Stomach (tissue), 9 donors: ENCODE results near the gene NUBP1. TPM values are rescaled to one million over a fixed set of nuclear protein-coding genes. Genes with fewer than 3 reads are reported as not detected.

Source experiments
- DNase-seq, 2 donors: peaks; one replicate each; pipeline versions ENCODE4 v3.0.0 to v3.0.0-alpha.2; 2013 to 2019
- H3K27ac ChIP-seq, 5 donors: fragments of 200-600 bp in 4 of 5; sonication (generic) in 4 of 5; one replicate each; pipeline ENCODE4 v1.5.1; 2013 to 2019; ENCODE audit warnings: mild to moderate bottlenecking in 1 of 5, moderate library complexity in 1 of 5
- H3K27me3 ChIP-seq, 3 donors: fragments of 200-600 bp; sonication (generic); one replicate each; pipeline ENCODE4 v1.5.1; 2017 to 2019; ENCODE audit warnings: mixed run types in 1 of 3
- H3K36me3 ChIP-seq, 4 donors: fragments of 200-600 bp; sonication (generic); 1 replicate in 3 of 4; 2 replicates in 1 of 4; pipeline ENCODE4 v1.5.1; 2016 to 2019
- H3K4me1 ChIP-seq, 4 donors: fragments of 200-600 bp; sonication (generic); one replicate each; pipeline ENCODE4 v1.5.1; 2016 to 2019
- H3K4me3 ChIP-seq, 4 donors: fragments of 200-600 bp; sonication (generic) in 3 of 4; one replicate each; pipeline ENCODE4 v1.5.1; 2016 to 2019; ENCODE audit warnings: mild to moderate bottlenecking in 1 of 4
- H3K9me3 ChIP-seq, 4 donors: fragments of 200-600 bp; sonication (generic); one replicate each; pipeline ENCODE4 v1.5.1; 2016 to 2019
- EP300 ChIP-seq: sonication (generic); formaldehyde crosslinking; IDR thresholded peaks from one replicate; pipeline ENCODE4 v1.6.1; 2017; ENCODE audit warnings: antibody characterized with exemption
- POLR2A ChIP-seq, 4 donors: fragments of 450-650 bp; IDR thresholded peaks; one replicate each; pipeline ENCODE4 v1.6.1; 2016; ENCODE audit warnings: antibody characterized with exemption in 4 of 4, control low read depth in 2 of 4, mild to moderate bottlenecking in 1 of 4, moderate library complexity in 1 of 4
- POLR2AphosphoS5 ChIP-seq, 3 donors: sonication (generic); formaldehyde crosslinking; IDR thresholded peaks; one replicate each; pipeline ENCODE4 v1.6.1; 2016; ENCODE audit warnings: antibody characterized with exemption in 3 of 3
- WGBS, 5 donors: extraction: QIAGEN DNeasy Blood & Tissue Kit in 3 of 5; methylation state at CpG; one replicate each; pipeline versions ENCODE4 v1.1.5 to v1.1.7; 2013 to 2018; 5-methylcytosine and 5-hydroxymethylcytosine counted together
- intact Hi-C: fragments of 100-400 bp; cut with DNase I; formaldehyde crosslinking; loops from one replicate; pipeline ENCODE4 v1.15.1; 2023; ENCODE audit warnings: low total_unique reads
- polyA plus RNA-seq, 3 donors: library from polyadenylated mRNA; stranded (reverse); fragments of 200-250 nt; gene quantifications; one replicate each; pipeline ENCODE4 v1.2.3, GENCODE V29; 2013
- total RNA-seq, 5 donors: library from RNA; depleted of rRNA; stranded (reverse); fragments of >200 nt; gene quantifications; one replicate each; pipeline versions ENCODE4 v1.1.0 to v1.2.3, GENCODE V29; 2014 to 2016
- TF ChIP-seq, protein P1 (sequence below), 7 experiments: fragments of 450-650 bp in 4 of 7; fragments of 200-600 bp in 3 of 7; sonication (generic) in 3 of 7; IDR thresholded peaks; one replicate each; pipeline ENCODE4 v1.5.1; 2016 to 2019; ENCODE audit warnings: antibody characterized with exemption in 7 of 7, control low read depth in 2 of 7, mild to moderate bottlenecking in 1 of 7
- donor health status: healthy with polysubstance abuse.
- donor health status: Bipolar disorder and iron deficiency.
- donor health status: healthy.

The NUBP1 gene
- total and polyA plus RNA-seq, 8 donors, result 2.2 to 239 (median 39.0) TPM

DNA sequence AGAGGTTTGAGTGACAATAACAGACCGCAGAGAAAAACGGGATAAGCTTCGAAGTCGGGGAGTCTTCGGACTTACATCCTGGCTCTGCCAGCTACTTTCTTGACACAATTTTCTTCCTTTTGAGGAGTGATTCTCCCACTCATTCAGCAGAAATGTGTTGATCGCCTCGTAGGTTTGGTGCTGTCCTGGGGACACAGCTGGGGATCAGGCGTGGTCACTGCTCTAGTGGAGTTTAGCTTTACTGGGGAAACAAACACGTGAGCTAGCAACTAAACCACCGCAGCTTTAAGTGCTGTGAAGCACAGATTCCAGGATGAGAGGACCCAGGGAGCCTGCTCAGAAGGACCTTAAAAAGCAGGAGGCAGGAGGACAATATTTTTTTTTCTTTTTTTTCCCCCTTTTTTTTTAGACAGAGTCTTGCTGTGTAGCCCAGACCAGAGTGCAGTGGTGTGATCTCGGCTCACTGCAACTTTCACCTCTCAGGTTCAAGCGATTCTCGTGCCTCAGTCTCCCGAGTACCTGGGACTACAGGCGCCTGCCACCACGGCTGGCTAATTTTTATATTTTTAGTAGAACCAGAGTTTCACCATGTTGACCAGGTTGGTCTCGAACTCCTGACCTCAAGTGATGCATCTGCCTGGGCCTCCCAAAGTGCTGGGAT is 858 bp downstream of the NUBP1 start:
- Histone ChIP-seq H3K27ac (peak overlapping the region; percentile 53 to 98 (median 96)), H3K27me3 (no peaks in the 10 kb centered on the region), H3K4me3 (peak overlapping the region; percentile 45 to 62 (median 52)), H3K9me3 (no peaks in the 10 kb centered on the region), H3K36me3 (peaks cover 19 to 32% (median 29%) of the 10 kb centered on the region in 4 donors), H3K4me1 (peaks cover 11 to 43% (median 25%) of the 10 kb centered on the region in 4 donors)
- DNase-seq, result no peak
- TF ChIP-seq EP300 (no peak), POLR2A (IDR thresholded peaks at IDR 0.05) (no peak), POLR2AphosphoS5 (IDR thresholded peaks at IDR 0.05) (no peak)
- TF ChIP-seq, protein P1, sequence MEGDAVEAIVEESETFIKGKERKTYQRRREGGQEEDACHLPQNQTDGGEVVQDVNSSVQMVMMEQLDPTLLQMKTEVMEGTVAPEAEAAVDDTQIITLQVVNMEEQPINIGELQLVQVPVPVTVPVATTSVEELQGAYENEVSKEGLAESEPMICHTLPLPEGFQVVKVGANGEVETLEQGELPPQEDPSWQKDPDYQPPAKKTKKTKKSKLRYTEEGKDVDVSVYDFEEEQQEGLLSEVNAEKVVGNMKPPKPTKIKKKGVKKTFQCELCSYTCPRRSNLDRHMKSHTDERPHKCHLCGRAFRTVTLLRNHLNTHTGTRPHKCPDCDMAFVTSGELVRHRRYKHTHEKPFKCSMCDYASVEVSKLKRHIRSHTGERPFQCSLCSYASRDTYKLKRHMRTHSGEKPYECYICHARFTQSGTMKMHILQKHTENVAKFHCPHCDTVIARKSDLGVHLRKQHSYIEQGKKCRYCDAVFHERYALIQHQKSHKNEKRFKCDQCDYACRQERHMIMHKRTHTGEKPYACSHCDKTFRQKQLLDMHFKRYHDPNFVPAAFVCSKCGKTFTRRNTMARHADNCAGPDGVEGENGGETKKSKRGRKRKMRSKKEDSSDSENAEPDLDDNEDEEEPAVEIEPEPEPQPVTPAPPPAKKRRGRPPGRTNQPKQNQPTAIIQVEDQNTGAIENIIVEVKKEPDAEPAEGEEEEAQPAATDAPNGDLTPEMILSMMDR (IDR thresholded peaks at IDR 0.05), result no peak
- intact Hi-C loops, result no loop called here
- 39 to 42% (median 40%) methylated on average over 17 of the region's 17 CpGs for WGBS, 5 donors

DNA sequence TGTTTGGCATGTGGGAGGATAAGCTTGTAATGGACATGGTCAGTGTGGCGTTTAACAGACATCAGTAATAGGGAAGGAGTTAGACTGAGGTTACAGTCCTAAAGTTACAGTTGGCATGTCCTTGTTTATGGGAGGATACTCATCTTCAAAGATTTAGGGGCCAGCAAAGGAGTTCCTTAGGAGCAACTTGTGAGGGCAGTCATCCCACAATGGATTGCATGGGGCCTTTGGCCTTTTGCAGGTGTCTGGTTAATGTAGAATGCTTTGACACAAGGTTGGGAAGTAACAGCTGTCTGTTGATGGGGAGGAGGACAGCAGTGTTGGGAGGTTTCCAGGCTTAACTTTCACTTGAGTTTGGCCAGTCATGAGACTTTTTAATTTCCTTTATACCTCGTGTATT is 2.2 kb downstream of the NUBP1 start:
- Histone ChIP-seq H3K27me3 (no peaks in the 10 kb centered on the region), H3K4me3 (no peak overlapping the region), H3K27ac (peak overlapping the region in 1 of 5 donors; percentile 14), H3K9me3 (no peaks in the 10 kb centered on the region), H3K4me1 (peaks cover 11 to 43% (median 25%) of the 10 kb centered on the region in 4 donors), H3K36me3 (peaks cover 29 to 46% (median 42%) of the 10 kb centered on the region in 4 donors)
- intact Hi-C loops, result no loop called here
- TF ChIP-seq, protein P1 (IDR thresholded peaks at IDR 0.05), result no peak
- TF ChIP-seq POLR2A (IDR thresholded peaks at IDR 0.05), result no peak
- no peak for TF ChIP-seq EP300
- TF ChIP-seq POLR2AphosphoS5 (IDR thresholded peaks at IDR 0.05), result no peak
- 58 to 75% (median 60%) methylated on average over 2 of the region's 2 CpGs for WGBS, 5 donors
- DNase-seq, result no peak

DNA sequence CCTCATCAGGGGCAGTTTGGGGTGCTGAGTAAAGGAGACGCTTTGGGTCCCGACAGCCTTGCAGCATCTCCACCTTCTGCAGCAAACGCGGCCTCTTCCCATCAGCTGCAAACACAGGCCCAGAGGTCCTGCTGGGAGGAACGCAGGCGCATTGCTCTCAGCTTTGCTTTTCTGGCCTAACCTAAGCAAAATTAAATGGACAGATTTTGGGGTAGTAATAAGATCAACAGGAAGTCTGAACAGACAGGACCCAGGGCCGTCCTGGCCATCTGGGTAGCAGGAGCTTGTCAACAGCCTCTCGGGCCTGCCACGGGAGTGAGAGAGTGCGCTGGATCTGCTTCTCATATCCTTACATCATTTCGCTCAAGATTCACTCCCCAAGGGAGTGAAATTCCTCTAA is 7.2 kb downstream of the NUBP1 start:
- TF ChIP-seq EP300 (no peak), POLR2AphosphoS5 (IDR thresholded peaks at IDR 0.05) (no peak), POLR2A (IDR thresholded peaks at IDR 0.05) (no peak)
- TF ChIP-seq, protein P1 (IDR thresholded peaks at IDR 0.05), result no peak
- DNase-seq, result no peak
- no peaks in the 10 kb centered on the region for H3K27me3 ChIP-seq
- no peak overlapping the region for H3K4me3 ChIP-seq
- H3K27ac ChIP-seq, result no peak overlapping the region
- intact Hi-C loops, result no loop called here
- H3K36me3 ChIP-seq, result peaks cover 42 to 94% (median 91%) of the 10 kb centered on the region in 4 donors
- H3K4me1 ChIP-seq, result peaks cover 0 to 13% (median 4%) of the 10 kb centered on the region in 4 donors
- 84 to 90% (median 89%) methylated on average over 11 of the region's 11 CpGs for WGBS, 5 donors
- H3K9me3 ChIP-seq, result no peaks in the 10 kb centered on the region

DNA sequence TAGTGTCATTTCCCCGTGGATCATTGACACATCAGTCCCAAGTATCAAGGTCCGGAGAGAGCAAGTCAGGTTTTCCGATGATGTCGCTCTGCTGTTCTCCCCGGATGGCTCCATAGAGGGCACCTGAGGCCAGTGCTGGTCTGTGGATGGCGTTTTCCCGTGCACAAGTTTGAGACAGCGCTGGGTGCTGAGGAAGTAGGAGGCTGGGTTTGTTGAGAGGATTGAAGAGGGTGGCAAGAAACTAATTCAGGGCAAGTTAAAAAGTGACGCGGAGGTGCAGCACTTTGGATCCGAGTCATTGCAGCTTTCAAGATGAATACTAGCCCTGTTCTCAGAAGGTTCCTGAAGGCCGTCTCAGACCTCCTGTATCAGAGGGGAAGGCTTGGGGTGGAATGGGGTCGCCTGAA is 7.7 kb downstream of the NUBP1 start:
- no peak for DNase-seq
- 71 to 88% (median 80%) methylated on average over 13 of the region's 13 CpGs for WGBS, 5 donors
- no peaks in the 10 kb centered on the region for H3K9me3 ChIP-seq
- intact Hi-C loops, result no loop called here
- H3K36me3 ChIP-seq, result peaks cover 45 to 99% (median 96%) of the 10 kb centered on the region in 4 donors
- H3K4me3 ChIP-seq, result no peak overlapping the region
- no peak overlapping the region for H3K27ac ChIP-seq
- no peaks in the 10 kb centered on the region for H3K27me3 ChIP-seq
- TF ChIP-seq POLR2A (IDR thresholded peaks at IDR 0.05), result no peak
- TF ChIP-seq, protein P1 (IDR thresholded peaks at IDR 0.05), result no peak
- TF ChIP-seq EP300, result no peak
- no peak for TF ChIP-seq POLR2AphosphoS5 (IDR thresholded peaks at IDR 0.05)
- H3K4me1 ChIP-seq, result peaks cover 0 to 8% (median 1%) of the 10 kb centered on the region in 4 donors
